ENCODE measurements around the gene ST6GALNAC3.
"Not testable (repeated sequence)": the region's sequence is repeated elsewhere in the genome, so short reads cannot be mapped to it uniquely, and the experiment has no call there.

The ST6GALNAC3 gene

DNA sequence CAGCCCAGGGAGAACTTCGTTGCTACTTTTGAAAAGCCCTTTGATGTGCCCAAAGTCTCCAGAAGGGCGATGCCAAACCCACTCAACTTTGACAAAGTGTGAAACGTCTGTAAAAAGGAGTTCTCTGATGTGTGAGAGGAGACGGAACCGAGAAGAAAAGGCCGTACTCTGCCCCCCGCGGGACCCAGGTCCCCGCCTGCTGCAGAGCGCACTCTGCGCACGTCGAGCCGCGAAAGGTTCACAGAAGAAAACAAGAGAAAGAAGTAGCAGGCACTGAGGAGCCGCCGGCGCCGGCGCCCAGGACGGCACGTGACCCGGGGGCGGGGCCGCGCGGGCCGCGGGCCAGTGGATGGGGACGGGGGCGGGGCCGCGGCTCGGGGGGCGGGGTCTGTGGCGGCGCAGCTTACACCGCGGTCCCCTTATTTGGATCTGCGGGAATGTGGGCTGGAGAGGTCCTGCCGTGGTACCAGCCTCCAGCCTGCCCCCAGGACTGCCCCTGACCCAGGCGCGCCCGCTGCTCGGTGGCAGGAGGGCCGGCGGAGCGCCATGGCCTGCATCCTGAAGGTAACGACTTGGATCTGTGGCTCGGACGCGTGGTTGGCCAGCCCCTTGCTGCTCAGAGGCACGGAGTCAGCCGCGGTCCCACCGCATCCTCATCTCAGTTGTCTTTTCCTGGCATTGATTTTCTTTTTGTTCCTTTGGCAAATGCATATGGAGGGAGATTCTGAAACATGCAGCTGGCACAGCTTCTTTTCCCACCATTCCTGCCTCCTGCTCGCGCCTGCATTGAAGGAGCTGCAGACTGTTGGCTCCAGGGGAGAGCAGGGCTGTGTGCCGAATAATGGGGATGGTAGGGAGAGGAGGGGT lies at the start of gene ST6GALNAC3:
TSS of gene ST6GALNAC3 (plus strand) at position 426 of the 867 bp plus-strand sequence.
- peak; percentile 65 for DNase-seq

DNA sequence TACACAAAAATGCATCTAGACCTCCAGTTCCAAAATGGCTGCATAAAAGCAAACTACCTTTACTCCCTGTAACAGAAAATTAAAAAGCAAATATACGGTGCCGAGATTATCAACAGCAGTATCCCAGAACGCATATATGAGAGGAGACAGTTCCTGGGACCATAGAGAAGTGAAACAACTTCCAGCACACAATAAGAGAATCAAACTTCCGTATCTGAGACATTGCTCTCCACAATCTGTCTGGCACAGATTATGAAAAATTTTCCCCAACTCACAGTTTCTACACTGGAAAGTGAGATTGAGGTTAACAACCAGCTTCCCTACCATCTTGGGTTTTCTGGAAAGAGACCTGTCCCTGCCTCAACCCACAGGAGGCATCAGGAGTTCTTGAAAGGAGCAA lies 47.2 kb upstream of the ST6GALNAC3 start:
- DNase-seq = no peak

GRCh38 chr1:76029331-76029730 lies 45.2 kb upstream of the ST6GALNAC3 start:
- no peak for DNase-seq

- no peak for DNase-seq
Measured at GRCh38 chr1:76031496-76031895, 43.0 kb upstream of the ST6GALNAC3 start.

DNA sequence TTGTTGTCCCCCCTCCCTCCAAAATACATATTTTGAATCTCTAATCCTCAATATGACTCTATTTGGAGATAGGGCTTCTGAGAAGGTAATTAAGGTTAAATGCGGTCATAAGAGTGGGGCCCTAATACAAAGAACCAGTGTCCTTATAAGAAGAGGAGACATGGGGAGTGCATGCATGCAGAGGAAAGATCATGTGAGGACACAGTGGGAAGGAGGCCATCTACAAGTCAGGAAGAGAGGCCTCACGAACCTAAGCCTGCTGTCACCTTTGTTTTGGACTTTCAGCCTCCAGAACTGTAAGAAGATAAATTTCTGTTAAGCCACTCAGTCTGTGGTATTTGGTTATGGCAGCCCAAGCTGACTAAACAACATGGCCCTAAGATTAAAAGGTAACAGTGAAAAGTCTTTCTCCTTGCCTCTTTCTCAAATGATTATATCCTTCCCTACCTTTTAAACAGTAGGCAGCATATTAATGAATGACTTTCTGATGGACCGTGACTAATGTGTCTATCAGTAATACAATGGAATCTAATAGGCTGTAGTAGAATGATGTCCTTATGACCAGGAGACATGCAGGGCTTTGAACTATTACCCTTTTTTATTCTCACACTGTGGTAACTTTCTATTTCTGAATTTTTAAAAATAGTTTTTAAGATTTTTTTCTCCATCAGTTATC lies 40.6 kb upstream of the ST6GALNAC3 start:
- no peak for DNase-seq

DNA sequence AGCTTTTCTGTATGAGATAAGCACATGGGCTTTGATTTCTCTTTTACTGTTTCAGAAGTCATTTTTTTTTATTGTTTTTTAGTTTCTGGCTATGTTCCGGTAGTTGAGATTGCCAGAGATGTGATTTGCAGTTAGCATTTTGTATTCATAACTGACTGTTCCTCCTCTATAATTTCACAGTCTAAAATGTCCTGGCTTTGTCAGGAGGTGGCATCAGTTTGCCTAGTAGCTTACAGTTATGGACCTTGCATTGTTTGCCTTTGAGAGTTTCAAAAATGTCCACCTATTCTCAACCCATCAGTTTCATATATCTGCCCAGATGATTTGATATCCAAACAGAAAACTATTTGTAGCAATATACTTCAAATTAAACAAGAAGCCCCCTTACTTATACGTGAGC lies 39.5 kb upstream of the ST6GALNAC3 start:
- DNase-seq = no peak

- DNase-seq = no peak
Measured at GRCh38 chr1:76037324-76037723, 37.2 kb upstream of the ST6GALNAC3 start.

GRCh38 chr1:76038287-76039004 lies 36.1 kb upstream of the ST6GALNAC3 start:
- DNase-seq = no peak

DNA sequence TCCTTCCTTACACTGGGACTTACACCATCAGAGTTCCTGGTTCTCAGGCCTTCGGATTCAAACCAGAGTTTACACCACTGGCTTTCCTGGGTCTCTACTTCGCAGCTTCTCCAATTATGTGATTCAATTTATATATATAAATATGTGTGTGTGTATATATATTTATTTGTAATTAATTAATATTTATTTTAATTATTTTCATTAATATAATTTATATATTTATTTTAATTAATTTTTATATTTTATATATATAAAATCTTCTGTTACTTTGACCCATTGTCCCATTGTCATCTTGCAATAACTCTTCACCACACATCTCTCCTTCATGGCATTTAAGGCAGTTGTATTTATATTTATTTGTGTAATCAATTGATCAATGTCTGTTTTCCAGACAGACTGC lies 28.4 kb upstream of the ST6GALNAC3 start:
- DNase-seq = no peak

GRCh38 chr1:76048219-76048618 lies 26.3 kb upstream of the ST6GALNAC3 start:
- DNase-seq = no peak

GRCh38 chr1:76048926-76049325 lies 25.6 kb upstream of the ST6GALNAC3 start:
- no peak for DNase-seq

DNA sequence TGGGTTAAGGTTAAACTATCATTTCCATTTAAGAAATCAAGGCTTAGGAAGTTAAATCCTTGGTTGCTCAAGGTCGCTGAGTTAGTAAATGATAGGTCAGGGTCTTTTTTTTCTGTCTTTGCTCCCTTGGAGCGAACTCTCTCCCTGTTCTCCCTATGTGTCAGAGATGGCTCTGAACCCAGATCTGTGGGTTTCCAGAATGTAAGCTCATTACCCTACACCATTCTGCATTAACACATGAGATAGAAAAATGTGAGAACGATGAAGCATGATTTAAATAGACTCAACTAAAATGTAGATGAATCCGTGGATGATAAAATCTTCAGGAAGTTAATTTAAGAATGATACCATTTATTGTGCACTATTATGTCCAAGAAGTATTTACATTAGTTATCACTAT lies 25.0 kb upstream of the ST6GALNAC3 start:
- DNase-seq = no peak

GRCh38 chr1:76050073-76050472 lies 24.5 kb upstream of the ST6GALNAC3 start:
- DNase-seq = not testable (repeated sequence)

DNA sequence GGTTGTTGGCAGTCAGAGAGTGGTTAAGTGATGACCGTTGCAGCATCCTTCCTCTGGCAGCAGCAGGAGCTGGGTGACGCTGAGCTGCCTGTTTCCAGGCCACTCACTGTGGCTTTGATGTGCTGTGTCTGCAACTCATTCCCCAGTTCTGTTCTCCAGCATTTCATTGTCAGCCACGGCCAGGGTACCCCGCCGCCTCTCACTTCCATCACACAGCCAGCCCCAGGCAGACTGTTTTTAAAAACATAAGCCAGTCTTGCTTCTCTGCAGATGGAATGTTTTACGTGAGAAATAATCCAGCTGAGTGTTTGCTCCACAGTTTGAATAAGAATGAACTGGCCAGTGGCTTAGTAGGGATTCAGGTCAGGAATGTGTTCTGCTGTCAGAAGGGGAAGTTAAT lies 21.5 kb upstream of the ST6GALNAC3 start:
- no peak for DNase-seq

GRCh38 chr1:76054359-76054758 lies 20.2 kb upstream of the ST6GALNAC3 start:
- no peak for DNase-seq

GRCh38 chr1:76055987-76056386 lies 18.6 kb upstream of the ST6GALNAC3 start:
- DNase-seq = no peak

DNA sequence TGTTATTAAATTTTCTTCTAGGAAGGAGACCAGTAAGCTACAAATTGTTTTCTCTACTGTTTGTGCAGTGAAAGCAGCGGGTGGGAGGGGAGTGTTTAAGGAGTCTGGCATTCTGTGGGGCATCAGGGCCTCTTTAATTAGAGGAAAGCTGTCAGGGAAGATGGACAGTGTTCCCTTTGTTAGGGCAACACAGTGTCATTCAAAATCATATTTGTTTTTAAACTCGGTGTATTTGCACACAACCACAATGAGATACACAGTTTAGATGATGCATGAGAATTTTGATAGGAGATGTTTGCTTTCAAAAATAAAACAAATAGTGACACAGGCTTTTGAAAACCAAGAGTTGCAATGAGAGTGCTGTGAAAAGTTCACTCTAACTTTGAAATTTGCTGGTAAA lies 15.1 kb upstream of the ST6GALNAC3 start:
- DNase-seq = no peak

GRCh38 chr1:76065270-76065669 lies 9.3 kb upstream of the ST6GALNAC3 start:
- no peak for DNase-seq

GRCh38 chr1:76066394-76066793 lies 8.2 kb upstream of the ST6GALNAC3 start:
- no peak for DNase-seq

DNA sequence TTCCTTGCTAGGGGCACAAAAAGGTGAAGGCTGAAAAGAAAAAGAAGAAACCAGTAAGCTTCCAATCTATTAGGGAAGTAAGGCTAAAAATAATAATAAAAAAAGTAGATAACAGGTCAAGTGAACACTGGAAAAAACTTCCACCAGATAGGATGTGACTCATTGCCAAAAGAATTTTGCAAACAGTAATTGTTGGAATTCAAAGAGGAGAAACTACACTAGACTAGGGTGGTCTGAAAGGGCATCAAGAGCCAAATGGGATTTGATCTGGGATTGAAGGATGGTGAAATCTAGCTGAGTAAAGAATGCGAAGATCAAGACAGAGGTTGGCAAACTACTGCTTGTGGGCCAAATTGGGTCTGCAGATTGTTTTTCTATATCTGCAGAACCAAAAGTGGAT lies 6.0 kb upstream of the ST6GALNAC3 start:
- no peak for DNase-seq

GRCh38 chr1:76068953-76069561 lies 5.5 kb upstream of the ST6GALNAC3 start:
- DNase-seq = no peak

GRCh38 chr1:76070538-76070937 lies 4.0 kb upstream of the ST6GALNAC3 start:
- no peak for DNase-seq

DNA sequence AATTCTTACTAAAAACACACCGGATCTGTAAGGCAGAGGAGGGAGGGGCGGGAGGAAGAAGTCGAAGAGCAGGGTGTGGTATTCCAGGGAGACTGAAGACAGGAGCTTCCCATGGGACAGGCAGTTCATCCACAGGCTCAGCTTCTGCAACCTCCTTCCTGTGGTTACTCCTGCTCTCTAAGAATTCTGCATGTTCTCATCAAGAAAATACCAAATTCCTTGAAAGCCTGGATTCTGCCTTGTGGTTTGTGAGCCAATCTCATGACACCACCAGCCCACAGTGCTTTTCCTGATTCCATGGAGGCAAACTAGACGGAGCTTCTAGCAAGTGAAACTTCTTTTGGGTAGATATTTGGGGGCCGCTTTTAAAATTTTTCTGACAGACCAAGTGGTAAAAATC lies 1.1 kb upstream of the ST6GALNAC3 start:
- no peak for DNase-seq

DNA sequence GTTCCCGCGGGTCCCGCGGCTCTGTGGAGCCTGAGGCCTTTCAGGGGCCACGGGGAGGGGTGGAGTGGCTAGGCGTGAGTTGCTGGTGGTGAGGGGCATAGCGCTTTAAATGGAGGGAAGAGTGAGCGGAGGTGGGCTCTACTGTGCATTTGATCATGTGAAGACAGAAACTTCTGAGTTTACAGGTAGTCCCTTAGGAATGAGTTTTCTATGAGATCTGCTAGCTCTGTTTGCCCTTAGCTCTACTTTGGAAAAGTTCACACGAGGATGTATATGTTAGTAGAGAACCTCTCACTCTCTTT lies 593 bp downstream of the ST6GALNAC3 start:
- no peak for DNase-seq
